ENCODE measurements around the gene CEACAM1.
"Not testable (repeated sequence)": the region's sequence is repeated elsewhere in the genome, so short reads cannot be mapped to it uniquely, and the experiment has no call there.

The CEACAM1 gene

DNA sequence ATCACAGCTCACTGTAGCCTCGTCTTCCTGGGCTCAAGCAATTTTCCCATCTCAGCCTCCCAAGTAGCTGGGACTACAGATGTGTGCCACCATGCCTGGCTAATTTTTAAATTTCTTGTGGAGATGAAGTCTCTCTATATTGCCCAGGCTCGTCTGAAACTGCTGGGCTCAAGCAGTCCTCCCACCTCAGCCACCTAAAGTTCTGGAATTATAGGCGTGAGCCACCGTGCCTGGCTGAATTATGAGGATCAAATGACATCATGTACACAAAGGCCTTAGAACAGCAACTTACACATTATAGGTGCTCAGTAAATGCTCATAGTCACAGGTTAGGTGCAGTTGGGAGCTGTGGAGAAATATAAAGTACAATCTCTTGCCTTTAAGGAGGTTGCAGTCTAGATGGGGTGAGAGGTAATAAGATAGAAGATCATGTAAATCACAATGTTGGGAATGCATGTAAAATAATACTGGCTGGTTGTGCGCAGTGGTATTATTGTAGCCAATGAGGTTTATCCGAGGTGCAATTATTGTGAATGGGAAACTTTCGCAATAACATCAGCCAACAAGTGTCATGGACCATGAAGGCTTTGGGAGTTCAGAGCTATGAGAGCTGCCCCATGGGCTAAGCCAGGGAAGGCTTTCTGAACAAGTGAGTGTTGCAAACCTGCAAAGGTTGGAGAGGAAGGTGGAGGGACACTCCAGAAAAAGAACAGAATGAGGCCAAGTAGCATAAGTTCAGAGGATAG, 55.7 kb downstream of the CEACAM1 start:
- no peak for DNase-seq

DNA sequence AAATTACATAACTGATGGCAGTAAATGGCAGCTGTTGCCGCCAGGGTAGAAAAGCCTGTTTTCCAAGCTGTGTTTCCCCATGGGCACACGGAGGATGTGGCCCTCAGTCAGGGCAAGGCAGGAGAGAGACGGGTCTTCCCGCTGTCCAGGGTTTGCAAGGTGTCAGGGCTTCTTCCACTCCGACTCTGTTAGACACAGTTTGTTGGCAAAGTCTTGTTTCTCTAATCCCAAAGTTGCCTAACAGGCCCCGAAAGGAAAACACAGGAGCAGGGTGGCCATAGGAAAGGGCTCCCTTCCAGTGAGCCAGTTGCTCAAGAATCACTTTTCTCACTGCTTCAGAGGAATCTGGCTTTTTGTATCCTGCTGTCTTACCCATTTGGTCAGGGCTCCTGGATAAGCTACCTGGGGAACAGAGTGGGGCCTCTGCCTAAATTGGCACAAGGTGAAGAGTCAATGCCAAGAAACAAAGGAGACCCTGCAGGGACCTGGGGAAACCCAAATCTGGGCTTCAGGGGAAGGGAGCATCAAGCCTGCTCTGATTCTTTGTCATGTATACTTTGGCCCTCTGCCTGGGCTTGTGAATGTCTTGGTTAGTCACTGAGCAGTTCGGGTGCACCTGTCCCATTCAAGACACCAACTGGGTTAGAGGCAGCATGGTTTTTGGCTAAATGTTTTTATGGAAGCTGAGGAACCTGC, 56.6 kb downstream of the CEACAM1 start:
- DNase-seq = no peak

DNA sequence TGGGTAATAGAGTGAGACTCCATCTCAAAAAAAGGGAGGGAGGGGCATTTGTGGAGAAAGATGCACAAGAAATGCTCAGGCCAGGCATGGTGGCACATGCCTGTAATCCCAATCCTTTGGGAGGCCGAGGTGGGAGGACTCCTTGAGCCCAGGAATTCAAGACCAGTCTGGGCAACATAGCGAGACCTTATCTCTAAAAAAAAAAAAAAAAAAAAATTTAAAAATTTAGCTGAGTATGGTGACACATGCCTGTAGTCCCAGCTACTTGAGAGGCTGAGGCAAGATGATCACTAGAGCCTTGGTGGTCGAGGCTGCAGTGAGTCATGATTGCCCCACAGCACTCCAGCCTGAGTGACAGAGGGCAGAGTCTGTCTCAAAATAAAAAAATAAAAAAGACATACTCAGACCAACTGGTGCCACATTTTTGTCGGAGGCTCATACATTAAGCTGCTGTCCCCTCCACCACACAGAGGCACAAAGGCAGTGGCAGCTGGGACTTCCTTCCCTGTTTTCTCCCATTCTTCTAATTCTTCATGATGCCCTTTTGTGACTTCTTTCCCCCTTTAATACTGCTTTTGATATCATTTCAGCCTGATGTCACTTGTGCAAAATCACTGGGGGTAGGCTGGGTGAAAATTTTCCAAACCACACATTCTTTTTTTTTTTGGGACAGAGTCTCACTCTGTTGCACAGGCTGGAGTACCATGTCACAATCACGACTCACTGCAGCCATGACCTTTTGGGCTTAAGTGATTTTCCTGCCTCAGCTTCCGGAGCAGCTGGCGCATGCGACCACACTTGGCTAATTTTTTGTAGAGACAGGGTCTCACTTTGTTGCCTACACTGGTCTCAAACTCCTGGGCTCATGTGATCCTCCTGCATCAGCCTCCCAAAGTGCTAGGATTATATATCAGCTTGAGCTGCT, 58.7 kb downstream of the CEACAM1 start:
- DNase-seq = no peak

DNA sequence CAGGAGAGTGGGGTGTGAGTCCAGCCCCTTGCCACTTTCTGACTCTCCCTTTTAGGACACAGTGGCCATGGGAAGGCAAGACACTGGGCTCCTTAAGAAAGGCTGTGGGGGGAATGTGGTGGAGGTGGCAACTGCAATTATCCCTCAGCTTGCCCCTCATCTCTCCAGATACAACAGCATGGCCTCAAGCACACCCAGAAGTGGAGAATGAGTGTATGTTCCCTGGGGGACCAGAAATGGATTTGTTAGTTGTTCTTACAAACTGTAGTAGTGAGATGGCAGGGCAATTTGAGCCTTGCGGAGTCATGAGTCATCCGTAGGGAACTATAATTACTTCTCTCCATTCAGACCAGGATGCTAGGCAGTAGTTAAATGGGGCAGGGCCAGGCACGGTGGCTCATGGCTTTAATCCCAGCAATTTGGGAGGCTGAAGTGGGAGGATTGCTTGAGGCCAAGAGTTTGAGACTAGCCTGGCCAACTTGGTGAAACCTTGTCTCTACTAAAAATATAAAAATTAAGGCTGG, 59.9 kb downstream of the CEACAM1 start:
- no peak for DNase-seq

DNA sequence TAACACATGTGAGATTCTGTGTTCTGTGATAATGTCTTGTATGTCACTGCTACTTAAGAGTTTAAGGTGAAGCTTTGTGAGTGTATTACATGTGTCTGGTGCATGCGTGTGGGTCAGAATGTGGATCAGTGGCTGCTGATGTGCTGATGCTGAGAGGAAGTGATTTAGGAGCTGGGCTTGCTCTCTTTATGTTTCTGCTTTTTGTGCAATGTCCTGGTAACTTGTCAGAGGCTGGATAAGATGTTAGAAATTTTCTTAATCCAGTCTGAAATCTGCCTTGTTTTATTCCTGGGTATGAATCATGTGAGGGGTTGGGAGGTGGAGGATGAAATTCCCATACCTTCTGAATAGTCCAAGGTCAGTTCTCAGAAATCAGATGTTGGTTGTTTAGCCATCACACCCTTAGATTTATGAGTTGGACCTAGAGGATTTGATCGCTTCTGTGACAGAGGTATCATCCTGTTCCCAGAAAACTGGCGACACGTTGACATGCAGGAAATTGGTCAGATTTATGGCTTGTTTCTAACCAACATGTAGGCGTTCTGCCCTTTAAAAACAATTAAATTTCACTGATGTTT, 61.0 kb downstream of the CEACAM1 start:
- DNase-seq = no peak

DNA sequence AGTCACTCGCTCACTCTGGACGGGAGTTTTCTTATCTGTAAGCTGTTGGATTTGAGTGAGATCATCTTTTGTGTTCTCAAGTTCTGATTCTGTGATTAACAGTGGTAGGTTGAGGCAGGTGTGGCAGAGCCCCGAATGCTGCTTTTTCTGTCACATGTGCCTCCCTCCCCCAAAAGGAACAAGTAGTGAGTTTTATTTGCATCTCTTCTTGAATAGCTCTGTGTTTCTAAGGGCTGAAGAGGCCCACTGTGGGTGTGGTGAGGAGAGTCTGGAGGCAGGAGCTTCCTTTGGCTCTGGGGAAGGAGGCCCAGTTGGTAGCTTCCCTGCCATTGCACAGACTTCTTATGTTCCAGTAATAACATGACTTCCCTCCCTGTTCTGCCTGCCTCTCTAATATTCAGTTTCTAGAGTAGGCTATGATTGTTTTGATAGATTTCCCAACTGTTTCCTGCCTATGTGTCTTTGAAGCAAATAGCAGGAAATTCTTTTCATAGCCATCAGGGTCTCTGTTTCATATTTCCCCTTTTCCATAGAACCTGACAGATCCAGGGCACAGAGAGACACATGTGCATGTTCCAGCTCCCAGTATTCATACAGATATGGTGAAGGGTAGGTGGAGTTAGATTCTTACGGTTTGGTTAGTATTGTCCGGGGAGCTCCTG, 61.6 kb downstream of the CEACAM1 start:
- no peak for DNase-seq

DNA sequence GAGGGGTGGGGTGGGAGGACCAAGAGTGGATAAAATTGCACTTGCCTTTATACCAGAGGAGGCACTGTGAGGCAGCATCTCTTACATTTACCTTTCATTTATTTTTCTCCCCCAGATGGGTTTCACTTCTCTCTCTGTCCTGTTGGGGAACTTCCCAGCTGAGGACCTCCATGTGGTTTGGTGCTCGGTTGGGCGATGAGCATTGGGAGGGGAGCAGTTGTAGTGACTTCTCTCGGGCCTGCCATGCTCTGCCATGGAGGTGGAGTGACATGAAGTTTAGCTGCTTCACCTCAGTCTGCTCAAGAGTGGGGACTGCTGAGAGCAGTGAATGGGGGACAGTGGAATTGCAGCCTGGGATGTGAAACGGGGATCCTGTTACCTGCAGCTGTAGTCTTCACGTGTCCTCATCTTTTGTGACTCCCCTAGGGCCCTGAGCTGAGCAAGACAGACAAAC, 62.4 kb downstream of the CEACAM1 start:
- DNase-seq = peak in 1 of 2 donors; percentile 53

DNA sequence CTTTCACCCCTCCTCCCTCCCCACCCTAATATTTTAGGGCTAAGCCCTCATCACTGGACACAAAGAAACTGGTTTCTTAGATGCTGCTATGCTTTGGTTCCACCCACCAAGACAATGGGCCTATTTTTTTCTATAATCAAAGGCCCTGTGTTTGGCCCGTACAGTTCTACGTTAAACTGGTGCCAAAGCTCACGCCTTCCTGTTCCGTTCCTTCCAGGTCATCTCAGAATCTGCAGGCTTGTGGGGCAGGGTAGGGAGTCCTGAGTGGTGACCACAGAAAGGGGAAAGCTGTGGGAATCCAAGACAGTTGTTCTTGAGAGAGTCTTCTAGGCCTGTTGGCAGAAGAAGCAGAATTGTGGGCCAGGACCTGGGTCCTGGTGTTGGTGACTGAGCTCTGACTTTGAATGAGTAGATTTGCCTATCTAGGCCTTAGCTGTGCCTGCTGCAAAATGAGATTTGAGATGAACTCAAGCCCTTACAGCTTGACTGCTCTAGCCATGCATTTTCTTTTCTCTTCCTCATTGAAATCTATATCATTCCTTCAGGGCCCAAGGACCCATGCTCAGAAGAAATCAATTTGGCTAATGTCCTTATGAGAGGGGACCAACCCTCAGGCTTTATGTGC, 66.5 kb downstream of the CEACAM1 start:
- no peak for DNase-seq

DNA sequence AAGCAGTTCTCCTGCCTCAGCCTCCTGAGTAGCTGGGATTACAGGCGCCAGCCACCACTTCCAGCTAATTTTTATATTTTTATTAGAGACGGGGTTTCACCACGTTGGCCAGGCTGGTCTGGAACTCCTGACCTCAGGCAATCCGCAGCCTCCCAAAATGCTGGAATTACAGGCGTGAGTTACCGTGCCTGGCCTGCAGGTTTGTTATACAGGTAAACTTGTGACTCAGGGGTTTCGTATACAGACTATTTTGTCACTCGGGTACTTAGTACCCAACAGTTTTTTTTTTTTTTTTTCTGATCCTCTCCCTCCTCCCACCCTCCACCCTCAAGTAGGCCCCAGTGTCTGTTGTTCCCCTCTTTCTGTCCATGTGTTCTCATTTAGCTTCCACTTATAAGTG, 67.0 kb downstream of the CEACAM1 start:
- not testable (repeated sequence) for DNase-seq

DNA sequence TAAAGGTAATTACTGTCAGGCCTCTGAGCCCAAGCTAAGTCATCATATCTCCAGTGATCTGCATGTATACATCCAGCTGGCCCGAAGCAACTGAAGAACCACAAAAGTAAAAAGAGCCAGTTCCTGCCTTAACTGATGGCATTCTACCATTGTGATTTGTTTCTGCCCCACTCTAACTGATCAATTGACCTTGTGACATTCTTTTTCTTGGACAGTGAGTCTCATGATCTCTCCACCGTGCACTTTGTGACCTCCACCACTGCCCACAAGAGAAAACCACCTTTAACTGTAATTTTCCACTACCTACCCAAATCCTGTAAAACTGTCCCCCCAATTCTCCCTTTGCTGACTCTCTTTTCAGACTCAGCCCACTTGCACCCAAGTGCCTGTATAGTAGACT, 68.4 kb downstream of the CEACAM1 start:
- DNase-seq = no peak

Data from CD4-positive, alpha-beta T cell treated with Interferon alpha-2 for 1 hour (primary cell).